Measurements from ENCODE around the gene QSOX2.

QSOX2 gene

DNA sequence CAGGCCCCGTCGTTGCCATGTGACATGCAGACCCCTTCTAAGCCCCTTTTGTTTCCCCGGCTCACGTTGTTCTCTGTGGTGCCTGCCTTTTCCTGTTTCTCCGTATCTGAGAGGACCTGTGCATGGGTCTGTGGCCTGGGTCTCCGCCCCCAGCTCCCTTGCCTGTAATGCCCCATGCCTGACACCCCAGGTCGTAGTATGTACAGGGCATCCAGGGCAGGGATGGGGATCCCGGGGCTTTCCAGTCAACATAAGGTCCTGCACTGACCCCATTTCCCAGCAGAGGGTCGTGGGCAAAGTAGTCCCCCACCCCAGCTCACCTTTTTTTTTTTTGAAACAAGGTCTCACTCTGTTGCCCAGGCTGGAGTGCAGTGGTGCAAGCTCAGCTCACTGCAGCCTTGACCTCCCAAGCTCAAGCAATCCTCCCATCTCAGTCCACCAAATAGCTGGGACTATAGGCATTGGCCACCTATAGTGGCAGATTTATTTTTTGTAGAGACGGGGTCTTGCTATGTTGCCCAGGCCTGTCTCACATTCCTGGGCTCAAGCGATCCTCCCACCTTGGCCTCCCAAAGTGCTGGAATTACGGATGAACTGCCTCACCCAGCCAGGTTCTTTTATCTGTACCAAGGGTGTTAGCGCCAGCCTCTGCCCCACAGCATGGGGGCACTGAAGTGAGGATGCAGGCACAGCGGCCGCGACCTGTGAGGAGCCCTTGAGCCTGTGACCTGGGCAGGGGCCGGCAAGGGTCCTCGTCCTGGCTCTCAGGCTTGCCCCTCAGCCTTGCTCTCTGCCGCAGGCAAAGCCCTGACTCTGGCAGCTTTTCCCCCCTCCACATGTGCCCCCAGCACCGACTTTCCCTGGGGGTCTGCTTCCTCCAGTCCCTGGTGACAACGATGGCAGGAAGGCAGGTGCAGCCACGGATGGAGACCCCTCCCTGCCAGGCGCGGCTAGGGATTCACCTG, 19.1 kb upstream of the QSOX2 start:
- DNase-seq, result no peak

DNA sequence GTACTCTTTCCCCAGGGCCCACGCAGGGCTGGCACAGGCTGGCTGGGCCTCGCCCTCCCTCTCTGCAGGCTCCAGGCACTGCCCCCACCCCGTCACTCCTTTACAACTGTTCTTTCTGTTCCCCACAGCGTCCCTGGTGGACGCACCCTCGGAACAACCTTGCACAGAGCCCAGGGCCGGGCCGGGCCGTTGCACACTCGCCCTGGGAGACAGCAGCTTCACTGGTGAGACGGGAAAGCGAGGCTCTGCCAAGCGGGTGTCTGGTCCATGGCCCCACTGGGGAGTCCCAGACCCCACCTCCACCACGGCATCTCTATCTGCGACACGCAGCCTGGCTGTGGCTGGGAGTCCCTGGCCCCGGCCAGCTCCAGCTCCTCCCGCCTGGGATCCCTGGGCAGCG, 18.4 kb upstream of the QSOX2 start:
- DNase-seq, result no peak

DNA sequence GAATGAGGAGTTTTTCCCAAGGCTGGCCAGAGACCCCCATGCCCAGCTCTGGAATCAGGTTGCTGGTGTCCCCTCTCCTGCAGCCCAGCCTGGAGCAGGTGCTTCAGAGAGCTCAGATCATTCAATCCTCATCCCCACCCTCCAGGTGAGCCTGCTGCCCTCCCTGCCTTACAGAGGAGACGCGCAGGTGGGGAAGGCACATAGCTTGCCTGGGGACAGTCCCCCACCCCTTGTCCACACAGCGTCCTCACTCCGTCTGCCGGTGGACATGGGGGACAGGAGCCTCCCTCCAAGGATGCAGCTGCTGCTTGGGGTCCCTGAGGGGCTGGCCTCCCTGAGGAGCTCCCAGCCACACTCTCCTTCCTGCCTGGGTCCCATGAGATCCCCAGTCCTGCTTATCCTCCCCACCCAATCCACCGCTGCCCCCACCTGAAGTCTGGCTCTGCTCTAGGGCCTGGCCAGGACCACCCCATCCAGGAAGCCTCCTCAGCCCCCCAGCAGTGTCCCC, 17.1 kb upstream of the QSOX2 start:
- DNase-seq, result no peak

DNA sequence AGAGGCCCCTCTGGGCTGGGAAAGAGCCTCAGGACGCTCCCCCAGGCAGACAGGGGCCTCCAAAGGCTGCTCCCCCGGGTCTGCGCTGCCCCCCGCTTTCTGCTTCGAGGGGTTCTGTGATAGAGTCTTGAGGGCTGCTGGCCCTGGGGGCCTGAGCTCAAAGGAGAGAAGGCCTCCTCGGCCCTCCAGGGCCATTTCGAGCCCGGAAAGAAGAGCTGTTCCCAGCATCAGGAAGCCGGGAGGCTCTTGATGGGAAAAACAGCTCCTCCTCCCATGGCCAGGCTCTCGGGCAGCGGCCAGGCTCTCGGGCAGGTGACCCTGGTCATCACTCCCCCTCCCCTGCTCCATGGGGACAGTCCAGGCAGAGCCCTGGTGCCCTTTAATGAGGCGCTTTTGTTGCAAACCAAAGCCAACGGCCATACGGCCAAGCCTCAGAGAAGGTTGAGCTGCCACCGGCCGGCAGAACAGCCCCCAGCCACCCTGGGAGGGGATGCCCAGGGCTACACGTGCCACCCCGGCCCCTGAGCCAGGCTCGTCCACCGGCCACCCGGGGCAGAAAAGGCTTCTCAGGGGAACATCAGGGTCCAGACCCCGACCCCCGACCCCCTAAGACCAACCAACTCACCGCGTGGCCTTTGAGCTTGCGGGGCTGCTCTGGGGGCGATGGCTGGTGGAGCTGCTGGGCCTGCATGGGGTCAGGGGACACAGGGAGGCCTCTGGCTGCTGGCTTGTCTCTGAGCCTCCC, 16.2 kb upstream of the QSOX2 start:
- DNase-seq, result no peak

DNA sequence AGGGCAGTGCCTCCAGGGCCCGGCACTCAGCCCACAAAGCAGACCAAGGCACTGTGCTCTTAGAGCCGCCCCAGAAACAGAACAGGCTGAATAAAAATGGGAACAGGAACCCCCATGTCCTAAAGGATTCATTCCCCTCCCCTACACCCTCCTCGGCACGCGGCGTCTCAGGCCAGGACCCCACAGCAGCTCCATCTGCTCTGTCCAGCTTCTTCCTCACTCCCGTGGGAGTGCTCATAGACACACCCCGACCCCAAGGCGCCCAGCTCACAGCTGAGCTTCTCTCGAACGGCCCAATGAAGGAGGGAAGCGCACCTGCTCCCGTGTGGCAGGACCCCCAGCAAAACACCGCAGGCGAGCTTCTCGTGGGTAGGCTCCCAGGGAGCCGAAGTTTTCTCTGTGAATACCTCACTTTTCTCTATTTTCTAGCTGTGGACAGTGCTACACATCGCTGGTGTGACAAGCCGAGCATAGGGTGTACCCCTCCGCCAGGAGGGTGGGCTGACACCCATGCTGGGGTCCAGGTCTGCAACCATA, 15.4 kb upstream of the QSOX2 start:
- no peak for DNase-seq

DNA sequence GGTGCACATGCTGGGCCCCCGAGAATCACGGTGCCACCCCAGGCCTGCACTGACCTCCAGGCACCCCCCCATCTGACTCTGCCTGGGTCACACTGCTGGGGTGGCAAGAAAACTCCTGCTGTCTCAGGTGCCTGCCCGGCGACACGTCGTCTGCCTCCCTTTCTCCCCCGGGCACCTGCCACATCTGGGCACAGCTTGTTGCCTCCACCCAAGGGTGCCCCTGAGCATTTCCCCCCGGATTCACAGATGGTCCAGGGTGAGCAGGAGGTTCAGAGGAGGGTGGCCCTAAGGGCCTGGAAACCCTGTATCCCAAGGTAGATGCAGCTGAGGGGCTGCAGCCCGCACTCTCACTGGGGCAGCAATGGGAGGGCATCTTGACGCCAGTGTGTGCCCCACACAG, 14.9 kb upstream of the QSOX2 start:
- DNase-seq, result no peak

DNA sequence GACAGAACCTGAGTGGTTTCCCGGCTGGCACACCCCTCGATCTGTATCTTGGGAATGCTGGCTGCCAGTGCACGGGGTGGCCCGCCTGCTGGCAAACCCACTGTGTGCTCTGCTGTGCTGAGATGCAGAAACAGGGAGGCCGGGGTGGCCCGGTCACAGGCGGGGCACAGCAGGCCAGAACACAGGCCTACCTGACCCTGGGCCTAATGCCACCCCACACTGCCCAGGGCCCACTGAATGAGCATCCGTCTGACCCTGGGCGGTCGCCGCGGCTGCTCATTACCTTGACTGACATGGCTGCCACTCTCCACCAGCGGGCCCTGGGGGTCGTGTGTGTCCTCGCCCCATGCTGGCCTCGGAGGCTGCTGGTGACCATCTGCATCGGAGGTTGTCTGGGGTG, 14.2 kb upstream of the QSOX2 start:
- DNase-seq, result no peak

DNA sequence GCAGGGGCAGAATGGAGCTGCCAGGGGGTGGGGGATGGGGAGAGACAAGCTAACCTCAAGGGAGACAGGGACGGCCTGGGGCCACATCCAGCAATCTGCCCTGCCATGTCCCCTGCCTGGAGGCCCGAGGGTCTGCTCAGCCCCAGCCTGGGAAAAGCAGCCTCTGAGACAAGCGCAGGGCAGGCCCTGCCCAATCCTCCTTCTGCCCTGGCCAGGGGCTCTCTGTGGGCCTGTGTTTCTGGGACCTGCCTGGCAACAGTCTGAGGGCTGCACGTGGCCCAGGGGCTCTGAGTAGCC, 13.9 kb upstream of the QSOX2 start:
- DNase-seq, result no peak

DNA sequence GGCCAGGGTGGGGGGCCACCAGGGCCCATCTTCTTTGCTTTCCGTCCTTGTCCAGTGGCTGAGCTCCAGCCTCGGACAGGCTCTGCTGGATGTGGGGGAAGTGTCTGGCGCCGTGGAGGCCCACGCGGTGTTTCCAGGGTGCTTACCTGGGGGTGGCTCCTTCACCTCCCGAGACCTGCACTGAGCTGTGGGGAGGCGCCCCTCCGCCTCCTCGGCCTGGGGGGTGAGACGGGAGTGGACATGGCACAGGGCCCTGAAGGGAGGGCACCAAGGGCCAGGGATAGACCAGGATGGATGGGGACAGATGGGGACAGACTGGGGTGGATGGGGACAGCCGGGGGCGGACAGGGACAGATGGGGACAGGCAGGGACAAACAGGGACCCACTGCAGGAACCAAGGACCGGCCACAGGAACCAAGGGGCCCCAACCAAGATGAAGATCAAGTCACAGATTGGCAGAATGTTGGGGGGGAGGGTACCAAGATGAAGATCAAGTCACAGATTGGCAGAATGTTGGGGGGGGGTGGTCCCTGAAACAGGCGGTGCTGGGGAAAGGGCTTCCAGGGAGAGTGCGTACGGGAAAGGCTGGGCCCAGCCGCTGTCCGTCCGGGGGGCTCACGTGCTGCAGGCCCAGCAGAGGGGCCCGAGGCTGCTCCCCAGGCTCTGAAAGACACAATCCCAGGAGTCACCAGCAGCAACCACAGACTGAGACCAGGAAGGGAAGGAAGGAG, 13.3 kb upstream of the QSOX2 start:
- DNase-seq, result no peak

DNA sequence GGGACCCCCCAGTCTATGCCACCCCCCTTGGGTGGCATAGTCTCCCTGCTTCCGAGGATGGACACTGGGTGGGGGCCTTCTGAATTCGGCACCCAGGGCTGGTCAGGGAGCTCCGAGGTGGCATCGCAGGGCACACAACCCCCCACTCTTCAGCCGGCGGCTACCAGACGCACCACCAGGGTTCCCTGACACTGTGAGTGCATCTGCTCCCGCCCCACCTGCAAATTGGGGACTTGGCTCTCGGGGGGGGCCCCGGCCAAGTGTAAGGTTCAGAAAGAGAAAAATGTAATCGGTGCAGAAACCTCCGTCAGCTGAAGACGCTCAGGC, 12.7 kb upstream of the QSOX2 start:
- DNase-seq, result no peak

DNA sequence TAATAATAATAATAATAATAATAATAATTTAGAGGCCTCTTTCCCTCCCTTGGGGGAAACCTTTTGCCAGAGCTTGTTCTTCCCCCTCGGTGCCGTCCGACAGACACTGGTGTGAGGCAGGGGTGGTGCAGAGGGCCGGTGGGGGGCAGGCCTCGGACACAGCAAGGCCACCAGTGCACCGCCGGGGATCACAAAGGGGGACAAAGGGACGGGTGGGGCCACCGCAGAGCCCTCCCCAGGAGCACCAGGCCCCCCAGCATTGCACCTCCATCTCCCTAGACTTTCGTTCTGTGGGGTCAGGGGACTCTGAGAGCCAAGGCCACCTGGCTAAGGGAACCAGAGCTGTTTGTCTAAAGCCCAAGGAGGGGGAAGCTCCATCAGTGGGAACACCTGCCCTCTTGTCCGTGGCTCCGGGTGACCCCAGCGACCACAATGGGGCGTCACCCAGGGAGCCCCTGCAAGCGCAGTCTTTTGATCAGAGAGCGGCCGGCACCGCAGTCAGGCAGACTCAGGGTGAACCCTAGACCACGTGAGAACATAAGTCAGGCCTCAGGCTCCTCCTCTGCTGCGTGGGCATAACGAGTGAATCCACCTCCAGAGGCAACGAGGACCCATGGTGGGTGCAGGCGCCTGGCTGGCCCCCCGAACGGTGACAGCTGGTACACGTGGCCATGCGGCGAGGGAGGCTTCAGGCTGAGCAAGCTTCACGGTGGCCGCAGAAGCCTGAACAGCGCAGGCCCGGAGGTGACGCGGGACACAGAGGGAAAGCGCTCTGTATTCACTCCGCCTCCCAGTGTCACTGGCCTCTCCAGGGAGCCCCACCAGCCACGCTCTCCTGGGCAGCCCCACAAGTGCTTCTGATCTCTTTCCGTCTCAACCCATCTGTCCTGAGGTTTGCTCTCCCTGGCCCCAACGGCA, 12.0 kb upstream of the QSOX2 start:
- no peak for DNase-seq

DNA sequence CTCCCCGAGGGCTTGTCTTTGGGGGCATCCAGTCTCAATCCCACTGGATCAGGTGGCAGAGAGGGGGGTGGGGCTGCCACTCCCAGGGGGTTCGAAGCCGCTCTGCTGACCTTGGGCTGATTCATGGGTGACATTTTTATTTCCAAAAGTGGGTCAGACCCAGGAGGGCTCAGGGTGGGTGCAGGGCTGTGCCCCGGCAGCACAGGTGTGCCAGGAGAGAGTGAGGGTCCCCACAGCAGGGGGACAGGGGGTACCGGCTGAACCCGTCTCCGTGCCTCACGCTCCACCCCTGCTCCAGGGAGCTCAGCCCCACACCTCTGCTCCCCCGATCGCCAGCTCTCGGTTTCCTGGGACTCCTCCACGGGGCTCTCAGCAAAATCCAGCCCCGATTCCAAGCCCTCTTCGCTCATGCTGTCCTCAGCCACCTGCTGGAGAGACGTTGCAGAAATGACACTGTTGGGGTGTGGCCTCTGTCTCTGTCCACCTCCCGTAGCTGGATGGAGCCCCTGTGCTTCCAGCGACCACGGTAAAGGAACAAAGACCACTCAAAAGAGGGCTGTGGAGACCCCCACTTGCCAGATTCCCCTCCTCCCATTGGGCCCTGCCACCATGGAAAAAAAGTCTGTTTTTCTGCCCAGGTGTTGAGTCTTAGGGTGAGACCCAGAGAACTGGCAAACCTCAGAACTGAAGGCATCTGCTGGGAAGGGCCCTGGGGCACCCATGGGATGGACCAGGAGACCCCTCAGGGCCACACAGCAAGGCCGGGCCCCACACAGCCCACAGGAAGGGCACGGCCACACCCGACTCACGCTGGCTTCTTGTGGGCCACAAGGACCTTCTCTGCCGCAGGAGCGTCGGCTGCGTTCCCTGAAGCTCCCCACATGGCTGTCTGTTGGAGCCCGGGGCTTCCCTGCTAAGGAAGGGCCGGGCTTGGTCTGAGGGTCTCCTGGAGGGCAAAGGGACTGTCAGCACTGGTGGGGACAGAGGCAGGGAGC, 10.6 kb upstream of the QSOX2 start:
- peak; percentile 54 for DNase-seq

DNA sequence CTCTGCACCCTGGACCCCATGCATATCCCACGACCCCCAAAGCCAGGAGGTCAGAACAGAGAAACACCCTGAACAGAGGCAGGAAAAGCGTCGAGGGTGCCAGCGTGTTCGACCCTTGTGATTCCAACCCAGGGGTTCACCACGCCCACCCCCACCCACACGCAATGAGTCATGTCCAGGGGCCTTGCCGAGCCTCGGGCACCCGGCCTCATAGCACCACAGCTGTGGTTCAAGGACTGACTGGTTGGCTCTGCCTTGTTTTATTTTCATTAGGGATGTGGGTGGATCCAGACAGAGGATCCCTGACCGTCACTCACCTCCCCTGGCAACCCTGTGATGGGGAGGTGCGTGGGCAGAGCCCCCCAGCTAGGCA, 9.5 kb upstream of the QSOX2 start:
- no peak for DNase-seq

DNA sequence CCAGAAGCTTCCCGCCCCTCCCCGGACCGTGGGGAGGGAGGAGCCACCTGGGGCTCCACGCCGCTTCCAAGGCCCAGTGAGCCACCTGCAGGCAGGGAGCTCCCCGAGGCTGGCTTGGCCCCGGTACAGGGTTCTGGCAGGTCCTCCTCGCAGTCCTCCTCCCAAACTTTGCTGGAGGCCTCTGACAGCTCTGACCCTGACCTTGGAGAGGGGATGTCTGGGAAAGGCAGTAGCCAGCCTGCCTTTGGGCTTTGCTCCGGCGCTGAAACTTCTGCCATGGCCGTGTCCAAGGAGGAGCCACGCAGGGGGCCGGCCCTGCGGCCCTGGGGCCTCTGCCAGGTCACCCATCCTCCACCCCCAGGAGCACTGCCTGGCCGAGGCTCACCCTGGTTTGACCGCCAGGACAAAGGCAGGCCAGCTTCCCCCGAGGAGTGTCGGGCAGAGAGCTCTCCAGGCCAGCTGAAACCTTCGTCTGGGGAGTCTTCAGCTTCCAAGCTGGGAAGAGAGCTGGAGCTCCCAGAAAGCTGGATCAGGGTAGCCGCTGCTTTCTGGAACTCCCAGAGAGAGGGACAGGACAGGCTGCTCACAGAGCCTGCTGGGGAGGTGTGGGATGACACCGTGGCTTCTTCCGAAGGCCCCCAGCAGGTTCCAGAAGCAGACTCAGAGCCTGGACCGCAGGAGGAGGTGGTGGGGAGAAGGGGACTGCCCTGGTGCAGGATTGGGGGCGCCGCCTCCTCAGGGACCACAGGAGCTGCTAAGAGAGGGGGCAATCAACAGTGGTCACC, 9.0 kb upstream of the QSOX2 start:
- no peak for DNase-seq

DNA sequence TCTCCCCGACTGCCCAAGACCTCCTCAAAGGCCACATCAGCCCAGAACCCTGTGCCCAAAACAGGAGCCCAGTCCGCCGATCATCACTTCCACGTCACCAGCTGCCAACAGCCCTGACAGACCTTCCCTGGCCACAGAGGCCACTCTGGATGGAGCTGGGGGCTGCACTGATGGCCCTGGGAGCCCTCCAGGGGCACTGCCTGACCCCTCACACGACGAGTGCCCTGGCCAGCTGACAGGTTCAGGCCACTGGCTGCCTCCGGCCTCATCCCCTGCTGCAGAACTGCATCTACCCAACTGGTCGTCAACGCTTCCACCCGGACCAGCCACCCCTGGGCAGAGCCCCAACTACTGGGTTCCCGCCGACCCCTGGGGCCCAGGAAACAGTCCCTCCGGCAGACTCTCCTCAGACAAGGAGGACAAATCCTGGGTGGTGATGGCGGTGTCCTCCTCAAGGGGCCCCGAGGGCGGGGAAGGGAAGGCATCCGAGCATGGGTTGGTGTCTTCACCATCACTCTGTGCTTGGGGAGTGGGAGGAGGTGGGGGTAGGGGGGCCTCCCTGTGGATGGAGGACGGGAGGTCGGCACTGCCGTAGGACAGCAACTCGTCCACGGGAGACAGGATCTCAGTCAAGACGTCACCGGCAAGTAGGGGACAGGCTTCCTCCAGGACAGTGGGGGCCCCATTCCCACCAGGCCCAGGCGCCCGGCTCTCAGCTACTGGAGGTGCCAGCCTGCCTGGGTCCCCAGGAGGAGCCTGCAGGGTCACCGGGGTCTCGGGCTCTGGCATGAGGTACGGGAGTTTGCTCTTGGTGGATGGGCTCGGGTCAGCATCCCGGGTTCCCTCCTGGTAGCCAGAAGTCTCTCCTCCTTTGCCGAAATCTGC, 7.9 kb upstream of the QSOX2 start:
- no peak for DNase-seq

DNA sequence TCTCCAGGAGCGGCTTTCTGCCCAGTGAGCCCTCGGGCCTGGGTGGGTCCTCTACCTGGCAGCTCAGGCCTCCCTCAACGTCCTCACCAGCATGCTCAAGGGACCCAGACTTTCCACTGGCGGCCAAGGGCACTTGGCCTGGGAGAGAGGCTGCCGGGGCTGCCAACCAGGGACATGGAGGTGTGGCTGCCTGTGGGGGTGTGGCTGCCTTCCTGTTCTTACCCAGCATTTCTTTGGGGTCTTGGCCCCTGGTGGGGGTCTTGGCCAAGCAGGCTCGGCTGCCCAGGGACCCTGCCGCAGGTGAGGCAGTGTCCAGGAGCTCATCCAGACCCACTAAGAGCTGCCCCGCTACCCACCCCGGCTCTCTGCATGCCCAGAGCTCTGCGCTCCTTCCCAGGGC, 7.2 kb upstream of the QSOX2 start:
- no peak for DNase-seq

DNA sequence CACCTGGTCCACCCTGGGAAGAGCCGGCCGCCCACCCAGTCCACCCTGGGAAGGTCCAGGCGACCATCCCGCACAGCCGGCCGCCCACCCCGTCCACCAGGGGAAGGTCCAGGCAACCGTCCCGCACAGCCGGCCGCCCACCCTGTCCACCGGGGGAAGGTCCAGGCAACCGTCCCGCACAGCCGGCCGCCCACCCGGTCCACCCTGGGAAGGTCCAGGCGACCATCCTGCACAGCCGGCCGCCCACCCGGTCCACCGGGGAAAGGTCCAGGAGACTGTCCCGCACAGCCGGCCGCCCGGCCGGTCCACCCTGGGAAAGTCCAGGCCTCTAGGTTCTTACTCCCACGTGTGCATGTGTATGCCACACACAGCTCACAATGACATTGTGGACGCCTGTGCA, 6.7 kb upstream of the QSOX2 start:
- DNase-seq, result no peak

DNA sequence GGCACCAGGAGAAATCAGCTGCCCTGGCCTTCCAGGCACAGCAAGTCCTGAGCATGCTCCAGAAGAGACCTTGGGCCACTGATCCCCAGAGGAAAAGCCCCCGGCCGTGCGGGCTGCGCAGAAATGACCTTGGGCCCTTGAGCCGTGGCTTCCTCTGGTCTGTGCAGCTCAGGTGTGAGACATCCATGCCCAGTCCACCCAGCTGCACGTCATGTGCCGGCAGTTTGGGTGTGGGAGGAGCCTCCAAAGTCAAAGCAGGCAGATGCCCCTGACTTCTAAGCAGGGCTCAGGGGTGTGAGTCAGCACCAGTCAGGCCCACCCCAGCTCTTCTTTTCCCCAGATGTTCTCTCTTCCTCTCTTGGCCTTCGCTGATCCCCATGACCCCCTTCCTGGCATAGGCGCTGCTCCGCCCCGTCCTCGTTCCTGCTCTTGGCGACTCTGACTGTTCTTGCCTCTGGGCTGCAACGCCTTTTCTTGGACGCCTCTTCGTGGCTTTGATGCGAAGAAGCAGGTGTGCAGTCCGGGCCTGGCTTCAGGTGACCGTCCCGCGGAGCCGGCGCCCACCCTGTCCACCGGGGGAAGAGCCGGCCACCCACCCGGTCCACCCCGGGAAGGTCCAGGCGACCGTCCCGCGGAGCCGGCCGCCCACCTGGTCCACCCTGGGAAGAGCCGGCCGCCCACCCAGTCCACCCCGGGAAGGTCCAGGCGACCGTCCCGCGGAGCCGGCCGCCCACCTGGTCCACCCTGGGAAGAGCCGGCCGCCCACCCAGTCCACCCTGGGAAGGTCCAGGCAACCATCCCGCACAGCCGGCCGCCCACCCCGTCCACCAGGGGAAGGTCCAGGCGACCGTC, 5.9 kb upstream of the QSOX2 start:
- no peak for DNase-seq
